GM10248 (cell line): Measurements from ENCODE around the gene KLHDC10.

Experiments
- CTCF ChIA-PET: fragments of 300-600 bp; sonication (Branson Sonifier 250); formaldehyde crosslinking; extraction: SDS; loops from one replicate; lab custom pipeline; 2021; ENCODE audit warnings: antibody characterized with exemption; lab: Yijun Ruan, JAX
- POLR2A ChIA-PET: fragments of 350-650 bp; sonication (Branson Sonifier 250); formaldehyde crosslinking; extraction: SDS; loops from one replicate; lab custom pipeline; 2020; ENCODE audit warnings: antibody characterized with exemption; lab: Yijun Ruan, JAX
- DNase-seq: peaks from one replicate; pipeline ENCODE4 v3.0.0; 2012; ENCODE audit errors: extremely low spot score
- TF ChIP-seq, protein P1 (sequence below): IDR thresholded peaks from 2 replicates; pipeline ENCODE4 v1.5.1; 2012; ENCODE audit warnings: mild to moderate bottlenecking, low read depth; ENCODE audit errors: extremely low read depth, missing control alignments, control extremely low read depth

Gene KLHDC10

DNA sequence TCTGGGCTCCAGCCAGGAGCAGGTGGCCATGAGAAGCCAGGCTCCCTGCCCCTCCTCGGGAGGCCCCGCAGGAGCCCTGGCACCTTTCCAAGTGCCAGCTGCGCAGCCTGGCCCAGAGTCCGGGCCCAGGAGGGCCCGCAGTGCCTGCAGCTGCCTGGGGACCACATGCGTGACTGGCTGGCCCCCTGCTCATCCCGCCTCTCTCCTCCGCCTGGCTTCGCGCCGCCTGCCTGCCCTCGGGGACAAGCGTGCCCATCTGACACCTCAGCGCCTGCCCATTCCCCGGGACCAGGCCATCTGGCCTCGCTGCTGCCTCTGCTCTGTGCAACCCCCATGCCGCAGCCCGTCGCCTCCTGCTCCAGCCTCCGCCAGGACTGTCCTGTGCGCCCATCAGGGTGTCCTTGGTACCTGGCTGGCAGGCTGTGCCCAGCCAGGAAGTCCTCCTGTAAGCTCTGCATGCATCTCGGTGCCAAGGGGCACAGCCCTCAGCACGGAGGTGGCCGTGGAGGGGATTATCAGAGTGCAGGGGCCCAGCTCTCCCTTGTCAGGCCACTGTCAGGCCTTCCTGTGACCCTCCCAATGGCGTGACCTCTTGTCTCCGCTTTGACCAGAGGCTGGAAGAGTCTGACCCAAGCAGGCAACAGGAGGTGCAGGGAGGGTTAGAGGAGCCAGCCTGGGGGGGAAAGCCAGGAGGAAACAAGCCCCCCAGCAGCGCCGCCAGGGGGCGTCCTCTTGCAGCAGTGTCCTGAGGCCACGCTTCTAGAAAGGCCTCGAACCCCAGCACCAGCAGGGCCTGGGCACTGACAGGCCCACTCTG, 84.4 kb downstream of the KLHDC10 start:
- POLR2A ChIA-PET: no interaction called here
- CTCF ChIA-PET: no interaction called here
- DNase-seq: no peak

DNA sequence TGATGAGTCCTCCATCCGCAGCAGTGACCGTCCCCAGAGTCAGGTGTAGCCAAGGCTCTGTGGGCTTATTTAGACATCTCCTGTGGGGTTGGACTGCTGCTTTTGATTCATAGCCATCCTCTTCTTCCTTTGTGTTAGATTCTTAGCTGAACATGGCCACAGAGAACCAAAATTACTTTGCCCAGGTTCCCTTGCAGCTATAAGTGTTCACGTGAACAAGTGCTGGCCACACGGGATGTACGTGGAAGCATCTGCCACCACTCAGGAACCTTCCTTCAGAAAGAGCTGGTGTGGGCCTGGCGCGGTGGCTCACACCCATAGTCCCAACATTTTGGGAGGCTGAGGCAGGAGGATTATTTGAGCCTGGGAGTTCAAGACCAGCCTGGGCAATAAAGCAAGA, 85.8 kb downstream of the KLHDC10 start:
- DNase-seq: no peak
- TF ChIP-seq, protein P1, sequence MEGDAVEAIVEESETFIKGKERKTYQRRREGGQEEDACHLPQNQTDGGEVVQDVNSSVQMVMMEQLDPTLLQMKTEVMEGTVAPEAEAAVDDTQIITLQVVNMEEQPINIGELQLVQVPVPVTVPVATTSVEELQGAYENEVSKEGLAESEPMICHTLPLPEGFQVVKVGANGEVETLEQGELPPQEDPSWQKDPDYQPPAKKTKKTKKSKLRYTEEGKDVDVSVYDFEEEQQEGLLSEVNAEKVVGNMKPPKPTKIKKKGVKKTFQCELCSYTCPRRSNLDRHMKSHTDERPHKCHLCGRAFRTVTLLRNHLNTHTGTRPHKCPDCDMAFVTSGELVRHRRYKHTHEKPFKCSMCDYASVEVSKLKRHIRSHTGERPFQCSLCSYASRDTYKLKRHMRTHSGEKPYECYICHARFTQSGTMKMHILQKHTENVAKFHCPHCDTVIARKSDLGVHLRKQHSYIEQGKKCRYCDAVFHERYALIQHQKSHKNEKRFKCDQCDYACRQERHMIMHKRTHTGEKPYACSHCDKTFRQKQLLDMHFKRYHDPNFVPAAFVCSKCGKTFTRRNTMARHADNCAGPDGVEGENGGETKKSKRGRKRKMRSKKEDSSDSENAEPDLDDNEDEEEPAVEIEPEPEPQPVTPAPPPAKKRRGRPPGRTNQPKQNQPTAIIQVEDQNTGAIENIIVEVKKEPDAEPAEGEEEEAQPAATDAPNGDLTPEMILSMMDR: no peak
- ChIA-PET CTCF (interaction anchor here (1.1 to 1.3 kb wide), 2 partner anchors 8 to 16 kb away, joined by 3 read pairs; no protein-coding TSS in a partner anchor), POLR2A (no interaction called here)

More for the DNA sequence above, 84.4 kb downstream of the KLHDC10 start:
- TF ChIP-seq, protein P1: no peak

DNA sequence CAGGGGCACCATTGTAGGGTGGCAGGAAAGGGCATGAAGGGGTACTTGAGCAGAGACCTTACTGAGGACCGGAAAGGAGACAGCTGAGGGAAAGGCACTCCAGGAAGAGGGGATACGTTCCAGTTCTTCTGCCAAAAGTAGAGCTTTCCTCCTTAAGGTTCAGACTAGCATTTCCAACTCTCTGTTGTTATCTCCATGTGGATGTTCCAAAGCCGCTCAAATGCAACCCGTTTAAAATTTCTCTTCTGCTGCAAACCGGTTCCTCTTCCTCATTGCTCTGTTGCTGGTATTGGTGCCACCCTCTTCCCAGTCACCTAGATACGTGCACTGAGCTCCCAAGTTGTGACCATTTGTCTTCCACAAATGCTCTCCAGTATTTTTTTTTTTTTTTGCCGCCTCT, 87.4 kb downstream of the KLHDC10 start:
- ChIA-PET CTCF (no interaction called here), POLR2A (interaction anchor here (0.5 to 0.7 kb wide), 2 partner anchors 19 to 208 kb away, joined by 3 to 6 read pairs; no protein-coding TSS in a partner anchor)
- no peak for DNase-seq
- TF ChIP-seq, protein P1: no peak

DNA sequence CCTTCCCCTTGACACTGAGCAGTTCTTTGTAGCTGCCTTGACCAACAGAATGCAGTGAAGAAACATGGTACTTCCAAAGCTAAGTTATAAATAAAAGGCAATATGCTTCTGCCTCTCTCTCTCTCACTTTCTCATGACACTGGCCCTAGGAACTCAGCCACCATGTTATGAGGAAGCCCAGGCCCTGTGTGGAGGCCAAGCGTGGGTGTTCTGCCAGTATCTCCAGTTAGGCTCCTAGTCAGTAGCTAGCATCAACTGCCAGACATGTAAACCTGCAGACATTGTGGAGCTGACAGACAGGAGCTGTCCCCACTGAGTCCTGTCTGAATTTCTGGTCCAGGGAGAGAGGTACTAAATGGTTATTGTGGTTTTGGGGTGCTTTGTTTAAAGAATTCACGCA, 89.7 kb downstream of the KLHDC10 start:
- DNase-seq: no peak
- ChIA-PET CTCF (interaction anchor here (1.0 to 1.9 kb wide), 2 partner anchors 11 to 98 kb away, joined by 3 to 7 read pairs; no protein-coding TSS in a partner anchor), POLR2A (no interaction called here)
- TF ChIP-seq, protein P1: no peak

DNA sequence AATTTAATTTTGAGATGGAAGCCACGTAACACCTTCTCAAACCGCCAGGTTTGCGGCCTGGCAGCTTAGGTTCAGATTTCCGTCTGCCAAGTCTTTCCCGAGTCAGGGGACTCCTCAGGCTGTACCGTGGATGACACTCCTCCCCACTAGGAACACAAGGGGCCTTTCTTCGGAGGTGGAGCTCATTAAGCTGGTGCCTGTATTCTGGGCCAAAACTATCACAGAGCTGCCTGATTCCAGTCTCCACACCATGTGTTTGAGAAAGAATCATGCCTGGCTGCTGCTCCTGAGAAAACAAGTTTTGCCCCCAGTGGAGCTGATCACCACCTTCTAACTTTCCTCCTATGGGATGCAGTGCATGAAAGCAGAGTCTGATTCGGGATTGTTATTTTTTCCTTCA, 90.1 kb downstream of the KLHDC10 start:
- ChIA-PET POLR2A (no interaction called here), CTCF (interaction anchor here (0.9 to 1.9 kb wide), 4 partner anchors 11 to 880 kb away, joined by 3 to 7 read pairs (median 3); no protein-coding TSS in a partner anchor)
- no peak for DNase-seq
- TF ChIP-seq, protein P1: no peak

DNA sequence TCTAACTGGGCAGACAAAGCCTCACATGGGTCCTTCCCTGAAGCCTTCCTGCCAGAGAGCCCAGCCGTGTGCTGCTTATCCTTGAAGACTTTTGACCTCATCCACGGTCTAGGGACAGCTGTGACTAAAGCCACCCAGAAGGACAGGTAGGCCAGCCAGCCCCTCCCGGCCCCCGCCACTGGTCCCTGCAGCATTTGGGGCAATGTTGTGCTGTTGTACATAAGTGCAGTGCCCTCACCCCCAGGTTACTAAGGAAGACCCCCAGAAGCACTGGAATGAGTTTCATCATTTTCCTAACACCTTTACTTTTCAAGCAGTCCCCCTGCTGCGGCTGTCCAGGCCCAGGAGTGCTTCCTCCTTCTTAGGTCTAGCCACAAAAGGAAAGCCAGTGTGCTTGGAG, 91.9 kb downstream of the KLHDC10 start:
- ChIA-PET CTCF (interaction anchor here (1.9 kb wide), 1 partner anchor 9 kb away, joined by 7 read pairs; no protein-coding TSS in a partner anchor), POLR2A (no interaction called here)
- TF ChIP-seq, protein P1: no peak
- no peak for DNase-seq
